ENCODE data around the gene PRLR.

PRLR gene

GRCh38 chr5:35009657-35010056 is 220.6 kb downstream of the PRLR start:
- no peak overlapping the region for H3K4me3 ChIP-seq
- TF ChIP-seq CTCF (IDR thresholded peaks at IDR 0.05), result no peak
- DNase-seq (ENCODE audit: low spot score), result no peak
- H3K27ac ChIP-seq, result no peak overlapping the region

- no peak overlapping the region for H3K4me3 ChIP-seq
- no peak for TF ChIP-seq CTCF (IDR thresholded peaks at IDR 0.05)
- H3K27ac ChIP-seq, result no peak overlapping the region
- no peak for DNase-seq (ENCODE audit: low spot score)
These were observed 221.3 kb downstream of the PRLR start for GRCh38 chr5:35009019-35009418.

- DNase-seq (ENCODE audit: low spot score), result no peak
- no peak for TF ChIP-seq CTCF (IDR thresholded peaks at IDR 0.05)
- Histone ChIP-seq H3K27ac (no peak overlapping the region), H3K4me3 (no peak overlapping the region)
These were observed 225.5 kb downstream of the PRLR start for GRCh38 chr5:35004771-35005170.

- no peak for TF ChIP-seq CTCF (IDR thresholded peaks at IDR 0.05)
These were observed 226.1 kb downstream of the PRLR start for GRCh38 chr5:35004200-35004599.

GRCh38 chr5:35003018-35003957 is 227.0 kb downstream of the PRLR start:
- H3K4me3 ChIP-seq, result no peak overlapping the region
- TF ChIP-seq CTCF (IDR thresholded peaks at IDR 0.05), result peak; percentile 73
- no peak for DNase-seq (ENCODE audit: low spot score)
- no peak overlapping the region for H3K27ac ChIP-seq

More at GRCh38 chr5:35004200-35004599, 226.1 kb downstream of the PRLR start:
- DNase-seq (ENCODE audit: low spot score), result no peak
- H3K27ac ChIP-seq, result no peak overlapping the region
- H3K4me3 ChIP-seq, result no peak overlapping the region

- TF ChIP-seq CTCF (IDR thresholded peaks at IDR 0.05), result no peak
- DNase-seq (ENCODE audit: low spot score), result no peak
- no peak overlapping the region for H3K4me3 ChIP-seq
- no peak overlapping the region for H3K27ac ChIP-seq
These were observed 227.8 kb downstream of the PRLR start for GRCh38 chr5:35002459-35002858.

GRCh38 chr5:35001842-35002241 is 228.4 kb downstream of the PRLR start:
- H3K4me3 ChIP-seq, result no peak overlapping the region
- no peak for TF ChIP-seq CTCF (IDR thresholded peaks at IDR 0.05)
- no peak overlapping the region for H3K27ac ChIP-seq
- no peak for DNase-seq (ENCODE audit: low spot score)

Data from coronary artery (tissue), 2 donors.